ENCODE measurements around the gene CNTFR. TPM values are rescaled to one million over a fixed set of nuclear protein-coding genes. Genes with fewer than 3 reads are reported as not detected.

The CNTFR gene
- total and polyA plus RNA-seq, 2 of the 8 experiments (the other 6 are each of a cell fraction or from before 2014, with no cell fraction given): 1.2 to 4.2 TPM

GRCh38 chr9:34513567-34514214 is 75.8 kb downstream of the CNTFR start:
- Histone ChIP-seq H3K23me2 (ENCODE audit: low read depth, low read length) (no peaks in the 10 kb centered on the region), H3K23ac (ENCODE audit: insufficient read length) (no peak overlapping the region), H4K20me1 (replicated peaks in 1 of 2; ENCODE audit: control insufficient read depth in 1 of 2, insufficient read depth in 2 of 2, low read length in 2 of 2) (no peaks in the 10 kb centered on the region), H3K79me1 (ENCODE audit: low read depth, low read length) (no peaks in the 10 kb centered on the region), H3K79me2 (ENCODE audit: control insufficient read depth in 1 of 2, insufficient read depth in 2 of 2, low read length in 2 of 2) (no peaks in the 10 kb centered on the region), H3K14ac (ENCODE audit: insufficient read length) (no peak overlapping the region), H2BK120ac (replicated peaks; ENCODE audit: low read depth, low read length) (no peak overlapping the region), H3K4me3 (ENCODE audit: extremely low read depth in 1 of 4, insufficient read depth in 2 of 4, low read depth in 3 of 4, low read length in 4 of 4) (peak overlapping the region in 1 of 4 experiments; percentile 37; a peak in 1 of 8 replicates), H3K4me1 (replicated peaks in 1 of 4; ENCODE audit: control insufficient read depth in 3 of 4, insufficient read depth in 4 of 4, low read length in 3 of 4) (peaks cover 16 to 33% (median 20%) of the 10 kb centered on the region in 4 experiments), H4K8ac (ENCODE audit: extremely low read depth, insufficient read depth, low read length) (0 out of 2 replicates have a peak overlapping the region, but pooled peaks have one; percentile 81), H4K5ac (ENCODE audit: insufficient read length, low read depth, low read length) (no peak overlapping the region), H3K36me3 (ENCODE audit: control insufficient read depth in 2 of 4, insufficient read depth in 4 of 4, low read length in 3 of 4) (no peaks in the 10 kb centered on the region), H2BK12ac (ENCODE audit: low read depth, low read length) (peak overlapping the region; percentile 70), H3K27me3 (replicated peaks in 1 of 4; ENCODE audit: control insufficient read depth in 3 of 4, extremely low read depth in 1 of 4, insufficient read depth in 3 of 4, low read length in 3 of 4) (no peaks in the 10 kb centered on the region; a peak in 1 of 7 replicates), H2BK15ac (ENCODE audit: low read length) (peak overlapping the region; percentile 73), H2AFZ (ENCODE audit: low read length) (peak overlapping the region; percentile 43; the same call in 1 of the 2 replicates), H3K4me2 (ENCODE audit: insufficient read depth in 1 of 2, low read depth in 2 of 2, low read length in 2 of 2) (peak overlapping the region; percentile 41 to 55), H3K18ac (ENCODE audit: extremely low read depth, low read length) (0 out of 2 replicates have a peak overlapping the region, but pooled peaks have one; percentile 40), H4K91ac (replicated peaks; ENCODE audit: insufficient read length, low read length) (no peak overlapping the region), H3K9ac (replicated peaks in 1 of 4; ENCODE audit: extremely low read depth in 1 of 4, low read depth in 3 of 4, low read length in 3 of 4) (no peak overlapping the region), H3K4ac (replicated peaks; ENCODE audit: insufficient read length, low read depth, low read length) (no peak overlapping the region), H2AK5ac (ENCODE audit: low read depth, low read length) (peak overlapping the region; percentile 18; the same call in 1 of the 2 replicates), H2BK20ac (ENCODE audit: low read length) (0 out of 2 replicates have a peak overlapping the region, but pooled peaks have one; percentile 37), H3K27ac (ENCODE audit: low read depth, low read length) (0 out of 2 replicates have a peak overlapping the region, but pooled peaks have one; percentile 66), H3K56ac (replicated peaks; ENCODE audit: insufficient read length, low read depth, low read length) (no peak overlapping the region), H3K9me3 (ENCODE audit: insufficient read depth in 2 of 2, low read depth in 1 of 2, low read length in 1 of 2) (no peaks in the 10 kb centered on the region), H2BK5ac (ENCODE audit: low read depth, low read length) (peak overlapping the region; percentile 41; the same call in 1 of the 2 replicates)
- DNase-seq (ENCODE audit: low read depth in 1 of 2, low spot score in 2 of 2) (peak in 1 of 2 experiments; percentile 63), FAIRE-seq (no peak)
- 52% methylated on average over 2 of the region's 2 CpGs; no CpG with 5 or more reads in 1 of the 2 experiments for WGBS, 2 experiments (ENCODE audit: extremely low coverage in 1 of 2, insufficient coverage in 1 of 2, insufficient read length in 1 of 2, insufficient replicate concordance in 2 of 2, low coverage in 1 of 2, low lambda C conversion rate in 2 of 2, missing lambda C conversion rate in 1 of 2)
- CTCF ChIA-PET (ENCODE audit: partially characterized antibody): interaction anchor here (1.0 to 7.9 kb wide), 16 partner anchors 8 to 113 kb away, joined by 3 to 114 read pairs (median 4); no protein-coding TSS in a partner anchor
- POLR2A ChIA-PET (ENCODE audit: partially characterized antibody): interaction anchor here (1.6 to 2.2 kb wide), 2 partner anchors 8 to 11 kb away, joined by 4 to 6 read pairs; no protein-coding TSS in a partner anchor
- no peak for TF ChIP-seq CTBP2 (IDR thresholded peaks at IDR 0.05; ENCODE audit: borderline replicate concordance, insufficient read depth, insufficient read length, low read length)
- TF ChIP-seq TAF1 (IDR thresholded peaks at IDR 0.05; ENCODE audit: low read depth, low read length): 0 out of 2 replicates have a peak, but pooled peaks have one; percentile 43
- TF ChIP-seq SUZ12 (IDR thresholded peaks at IDR 0.05; ENCODE audit: low read length): no peak
- no peak for TF ChIP-seq GTF2F1 (IDR thresholded peaks at IDR 0.05; ENCODE audit: borderline replicate concordance, low read depth, low read length)
- no peak for TF ChIP-seq TBP (IDR thresholded peaks at IDR 0.05; ENCODE audit: low read depth, low read length)
- 0 out of 2 replicates have a peak, but pooled peaks have one; percentile 50 for TF ChIP-seq SP1 (IDR thresholded peaks at IDR 0.05; ENCODE audit: low read depth, low read length)
- no peak for TF ChIP-seq GABPA (IDR thresholded peaks at IDR 0.05; ENCODE audit: borderline replicate concordance, insufficient read depth, low read length)
- no peak for TF ChIP-seq ATF2 (IDR thresholded peaks at IDR 0.05; ENCODE audit: low read length)
- TF ChIP-seq YY1 (IDR thresholded peaks at IDR 0.05; ENCODE audit: low read depth, low read length): no peak
- TF ChIP-seq POU5F1 (IDR thresholded peaks at IDR 0.05; ENCODE audit: low read depth, low read length): no peak

All from H1 (cell line).